Vagina (tissue), 2 donors: ENCODE measurements around the gene ACACA. TPM values are rescaled to one million over a fixed set of nuclear protein-coding genes. Genes with fewer than 3 reads are reported as not detected.

Experiments
- DNase-seq, 2 donors: peaks; one replicate each; pipeline ENCODE4 v3.0.0-alpha.2; 2017; ENCODE audit errors: extremely low spot score in 2 of 2
- H3K27ac ChIP-seq: fragments of 200-600 bp; sonication (generic); one replicate; pipeline ENCODE4 v1.5.1; 2019
- H3K27me3 ChIP-seq: fragments of 200-600 bp; sonication (generic); one replicate; pipeline ENCODE4 v1.5.1; 2019
- H3K36me3 ChIP-seq, 2 donors: fragments of 200-600 bp; sonication (generic); one replicate each; pipeline ENCODE4 v1.5.1; 2017 to 2019
- H3K4me1 ChIP-seq: fragments of 200-600 bp; sonication (generic); one replicate; pipeline ENCODE4 v1.5.1; 2019
- H3K4me3 ChIP-seq, 2 donors: fragments of 200-600 bp; sonication (generic); 1 replicate in 1 of 2; 2 replicates in 1 of 2; pipeline ENCODE4 v1.5.1; 2016 to 2019
- H3K9me3 ChIP-seq: fragments of 200-600 bp; sonication (generic); one replicate; pipeline ENCODE4 v1.5.1; 2019
- POLR2A ChIP-seq, 2 donors: fragments of 450-650 bp; IDR thresholded peaks; one replicate each; pipeline ENCODE4 v1.6.1; 2017; ENCODE audit warnings: antibody characterized with exemption in 2 of 2, mild to moderate bottlenecking in 2 of 2, moderate library complexity in 2 of 2
- POLR2AphosphoS5 ChIP-seq, 2 donors: sonication (generic); formaldehyde crosslinking; IDR thresholded peaks; one replicate each; pipeline ENCODE4 v1.9.0; 2017; ENCODE audit warnings: antibody characterized with exemption in 2 of 2, mild to moderate bottlenecking in 2 of 2, low read depth in 1 of 2; ENCODE audit not compliant: insufficient read depth in 1 of 2
- intact Hi-C: fragments of 100-400 bp; cut with DNase I; formaldehyde crosslinking; loops from one replicate; pipeline ENCODE4 v1.15.1; 2023
- total RNA-seq: library from RNA; depleted of rRNA; stranded (reverse); fragments of >200 nt; gene quantifications from one replicate; pipeline ENCODE4 v1.2.3, GENCODE V29; 2016
- TF ChIP-seq, protein P1 (sequence below), 3 experiments: fragments of 450-650 bp in 2 of 3; fragments of 200-600 bp in 1 of 3; sonication (generic) in 1 of 3; IDR thresholded peaks; one replicate each; pipeline ENCODE4 v1.5.1; 2017 to 2019; ENCODE audit warnings: antibody characterized with exemption in 3 of 3, mild to moderate bottlenecking in 2 of 3, moderate library complexity in 2 of 3

Gene ACACA
- total RNA-seq, 1 donor from 2014 or later, result 44.7 TPM

DNA sequence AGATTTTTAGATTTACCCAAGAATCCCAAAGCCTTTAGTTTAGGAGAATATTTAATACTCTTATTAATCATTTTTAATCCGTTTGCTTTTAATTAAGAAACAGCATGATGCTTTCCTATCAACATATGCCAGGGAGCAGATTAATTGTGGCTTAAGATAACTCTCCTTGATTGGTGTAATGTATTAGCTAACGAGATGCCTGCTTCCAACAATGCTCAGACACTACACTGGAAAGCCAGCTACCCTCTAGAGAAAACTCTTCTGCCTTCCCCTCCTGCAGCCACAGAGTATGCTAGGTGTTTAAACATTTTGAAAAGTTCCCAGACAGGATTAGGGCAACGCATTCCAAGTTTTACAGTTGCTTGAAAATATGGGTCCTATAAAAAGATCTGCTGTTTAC is 315.7 kb downstream of the ACACA start:
- H3K36me3 ChIP-seq, result peaks cover 0 to 32% of the 10 kb centered on the region in 2 donors
- intact Hi-C loops, result no loop called here
- H3K9me3 ChIP-seq, result no peaks in the 10 kb centered on the region
- H3K27ac ChIP-seq, result no peak overlapping the region
- no peak overlapping the region for H3K4me3 ChIP-seq
- no peak for TF ChIP-seq POLR2AphosphoS5 (IDR thresholded peaks at IDR 0.05; ENCODE audit: insufficient read depth in 1 of 2, low read depth in 1 of 2)
- no peak for TF ChIP-seq POLR2A (IDR thresholded peaks at IDR 0.05)
- TF ChIP-seq, protein P1, sequence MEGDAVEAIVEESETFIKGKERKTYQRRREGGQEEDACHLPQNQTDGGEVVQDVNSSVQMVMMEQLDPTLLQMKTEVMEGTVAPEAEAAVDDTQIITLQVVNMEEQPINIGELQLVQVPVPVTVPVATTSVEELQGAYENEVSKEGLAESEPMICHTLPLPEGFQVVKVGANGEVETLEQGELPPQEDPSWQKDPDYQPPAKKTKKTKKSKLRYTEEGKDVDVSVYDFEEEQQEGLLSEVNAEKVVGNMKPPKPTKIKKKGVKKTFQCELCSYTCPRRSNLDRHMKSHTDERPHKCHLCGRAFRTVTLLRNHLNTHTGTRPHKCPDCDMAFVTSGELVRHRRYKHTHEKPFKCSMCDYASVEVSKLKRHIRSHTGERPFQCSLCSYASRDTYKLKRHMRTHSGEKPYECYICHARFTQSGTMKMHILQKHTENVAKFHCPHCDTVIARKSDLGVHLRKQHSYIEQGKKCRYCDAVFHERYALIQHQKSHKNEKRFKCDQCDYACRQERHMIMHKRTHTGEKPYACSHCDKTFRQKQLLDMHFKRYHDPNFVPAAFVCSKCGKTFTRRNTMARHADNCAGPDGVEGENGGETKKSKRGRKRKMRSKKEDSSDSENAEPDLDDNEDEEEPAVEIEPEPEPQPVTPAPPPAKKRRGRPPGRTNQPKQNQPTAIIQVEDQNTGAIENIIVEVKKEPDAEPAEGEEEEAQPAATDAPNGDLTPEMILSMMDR (IDR thresholded peaks at IDR 0.05), result no peak
- no peaks in the 10 kb centered on the region for H3K4me1 ChIP-seq
- no peaks in the 10 kb centered on the region for H3K27me3 ChIP-seq
- DNase-seq, result no peak

DNA sequence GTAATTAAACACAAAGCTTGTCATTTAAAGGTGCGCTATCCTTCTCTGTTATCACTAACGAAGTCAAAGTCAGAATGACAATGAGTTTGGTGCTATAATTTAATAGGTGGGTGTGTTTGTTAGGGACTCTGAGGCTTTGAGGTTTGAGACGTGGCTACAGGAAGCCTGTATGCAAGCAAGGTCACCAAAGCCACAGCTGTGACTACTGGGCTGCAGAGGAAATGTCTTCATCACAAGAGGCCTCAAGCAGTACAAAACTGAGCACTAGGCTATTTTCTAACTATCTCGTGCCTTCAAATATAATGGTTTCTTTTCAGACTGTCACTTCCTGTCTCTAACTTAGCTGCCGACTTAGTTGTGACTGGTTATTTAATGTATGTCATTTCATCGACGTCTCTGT is 316.7 kb downstream of the ACACA start:
- no peaks in the 10 kb centered on the region for H3K4me1 ChIP-seq
- H3K27me3 ChIP-seq, result no peaks in the 10 kb centered on the region
- no peak for TF ChIP-seq POLR2AphosphoS5 (IDR thresholded peaks at IDR 0.05; ENCODE audit: insufficient read depth in 1 of 2, low read depth in 1 of 2)
- TF ChIP-seq, protein P1 (IDR thresholded peaks at IDR 0.05), result no peak
- TF ChIP-seq POLR2A (IDR thresholded peaks at IDR 0.05), result no peak
- H3K36me3 ChIP-seq, result peaks cover 0 to 31% of the 10 kb centered on the region in 2 donors
- intact Hi-C loops, result no loop called here
- H3K27ac ChIP-seq, result no peak overlapping the region
- H3K9me3 ChIP-seq, result no peaks in the 10 kb centered on the region
- no peak overlapping the region for H3K4me3 ChIP-seq
- DNase-seq, result no peak

DNA sequence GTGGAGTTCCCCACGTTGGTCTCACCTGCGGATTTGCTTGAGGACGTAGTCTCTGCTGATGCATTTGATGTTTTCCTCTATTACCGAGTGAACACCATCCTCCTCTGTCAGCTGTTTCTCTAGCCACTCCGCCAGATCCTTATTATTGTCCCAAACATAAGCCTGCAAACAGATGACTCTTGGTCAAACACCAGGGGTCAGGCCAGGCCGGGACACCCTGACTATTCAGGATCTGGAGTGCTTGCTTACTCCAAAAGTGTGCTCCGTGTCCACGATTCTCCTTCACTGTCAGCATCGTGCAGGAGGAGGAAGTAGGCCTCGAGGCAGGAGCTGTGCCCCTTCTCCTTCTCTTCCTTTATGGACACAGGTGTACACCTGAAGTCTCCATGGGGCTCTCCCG is 317.7 kb downstream of the ACACA start:
- H3K27me3 ChIP-seq, result no peaks in the 10 kb centered on the region
- H3K9me3 ChIP-seq, result no peaks in the 10 kb centered on the region
- H3K4me1 ChIP-seq, result no peaks in the 10 kb centered on the region
- H3K36me3 ChIP-seq, result peaks cover 0 to 30% of the 10 kb centered on the region in 2 donors
- no peak overlapping the region for H3K4me3 ChIP-seq
- DNase-seq, result no peak
- intact Hi-C loops, result no loop called here
- H3K27ac ChIP-seq, result no peak overlapping the region
- no peak for TF ChIP-seq POLR2A (IDR thresholded peaks at IDR 0.05)
- TF ChIP-seq POLR2AphosphoS5 (IDR thresholded peaks at IDR 0.05; ENCODE audit: insufficient read depth in 1 of 2, low read depth in 1 of 2), result no peak
- TF ChIP-seq, protein P1 (IDR thresholded peaks at IDR 0.05), result no peak

DNA sequence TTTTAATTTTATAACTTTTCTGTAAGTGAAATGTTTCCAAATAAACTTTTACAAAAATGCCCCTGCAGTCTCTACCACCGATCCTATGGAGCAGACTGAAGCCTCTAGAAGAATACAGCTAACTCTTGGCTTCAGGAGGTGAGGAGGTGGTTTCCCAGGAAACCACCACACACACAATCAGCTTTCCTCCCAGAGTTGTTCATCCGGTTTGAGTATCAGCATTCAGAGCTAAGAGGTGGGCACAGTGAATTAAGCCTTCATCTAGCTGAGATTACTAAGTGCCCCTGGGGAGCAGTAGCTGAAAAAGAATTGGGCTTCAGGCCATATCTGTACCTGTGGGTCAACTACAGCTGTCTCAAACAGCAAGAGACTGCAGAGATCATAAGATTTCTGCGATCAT is 318.2 kb downstream of the ACACA start:
- DNase-seq, result no peak
- TF ChIP-seq, protein P1 (IDR thresholded peaks at IDR 0.05), result no peak
- TF ChIP-seq POLR2A (IDR thresholded peaks at IDR 0.05), result no peak
- no peak for TF ChIP-seq POLR2AphosphoS5 (IDR thresholded peaks at IDR 0.05; ENCODE audit: insufficient read depth in 1 of 2, low read depth in 1 of 2)

DNA sequence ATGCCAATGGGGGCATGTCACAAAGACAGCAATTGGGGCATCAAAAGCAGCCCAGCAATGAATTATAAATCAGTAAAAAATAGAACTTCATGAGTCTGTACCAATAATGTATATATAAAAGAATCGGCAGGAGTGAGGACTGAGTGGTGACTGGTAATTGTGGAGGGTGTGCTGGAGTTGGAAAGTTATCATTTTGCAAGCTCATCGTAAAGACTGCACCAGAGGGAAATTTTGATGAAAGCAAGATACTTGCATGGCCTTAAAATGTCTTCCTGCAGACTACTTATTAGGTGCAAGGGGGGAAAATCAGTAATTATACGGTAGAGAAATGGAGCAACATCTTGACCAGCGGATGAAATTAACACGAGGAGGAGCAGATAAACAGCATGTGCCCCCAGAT is 319.0 kb downstream of the ACACA start:
- Histone ChIP-seq H3K4me1 (no peaks in the 10 kb centered on the region), H3K9me3 (no peaks in the 10 kb centered on the region), H3K4me3 (no peak overlapping the region), H3K27ac (no peak overlapping the region), H3K27me3 (no peaks in the 10 kb centered on the region), H3K36me3 (peaks cover 0 to 26% of the 10 kb centered on the region in 2 donors)
- intact Hi-C loops, result no loop called here
- DNase-seq, result no peak
- TF ChIP-seq, protein P1 (IDR thresholded peaks at IDR 0.05), result no peak

More for the DNA sequence above, 318.2 kb downstream of the ACACA start:
- Histone ChIP-seq H3K9me3 (no peaks in the 10 kb centered on the region), H3K4me1 (no peaks in the 10 kb centered on the region), H3K4me3 (no peak overlapping the region), H3K27ac (no peak overlapping the region), H3K27me3 (no peaks in the 10 kb centered on the region), H3K36me3 (peaks cover 0 to 26% of the 10 kb centered on the region in 2 donors)
- intact Hi-C loops, result no loop called here
